ENCODE results near the gene DEFB121.
"Not testable (repeated sequence)": the region's sequence is repeated elsewhere in the genome, so short reads cannot be mapped to it uniquely, and the experiment has no call there.

DEFB121 gene

GRCh38 chr20:31406115-31406514 is at the start of gene DEFB121:
Gene DEFB121 (minus strand): TSS chr20:31406215. CDS start chr20:31406152, 63 bp downstream.
- FAIRE-seq: no peak

GRCh38 chr20:31454361-31454760 is 48.3 kb upstream of the DEFB121 start:
- no peak for FAIRE-seq

GRCh38 chr20:31452575-31452974 is 46.6 kb upstream of the DEFB121 start:
- no peak for FAIRE-seq

- no peak for FAIRE-seq
Measured at GRCh38 chr20:31449511-31450414, 43.7 kb upstream of the DEFB121 start.

- FAIRE-seq: no peak
Measured at GRCh38 chr20:31446084-31446819, 40.2 kb upstream of the DEFB121 start.

GRCh38 chr20:31440012-31440659 is 34.1 kb upstream of the DEFB121 start, which contains the start of gene DEFB123:
Gene DEFB123 (plus strand): TSS chr20:31440632. CDS start chr20:31440699, 67 bp downstream.
- no peak for FAIRE-seq

GRCh38 chr20:31430568-31431115 is 24.6 kb upstream of the DEFB121 start:
- no peak for FAIRE-seq

GRCh38 chr20:31427576-31427975 is 21.6 kb upstream of the DEFB121 start:
- FAIRE-seq: not testable (repeated sequence)

GRCh38 chr20:31426891-31427551 is 21.0 kb upstream of the DEFB121 start:
- not testable (repeated sequence) for FAIRE-seq

- no peak for FAIRE-seq
Measured at GRCh38 chr20:31425797-31426196, 19.8 kb upstream of the DEFB121 start.

GRCh38 chr20:31418307-31418706 is 12.3 kb upstream of the DEFB121 start:
- no peak for FAIRE-seq

- no peak for FAIRE-seq
Measured at GRCh38 chr20:31415653-31416052, 9.6 kb upstream of the DEFB121 start.

- FAIRE-seq: no peak
Measured at GRCh38 chr20:31414381-31414780, 8.4 kb upstream of the DEFB121 start.

- FAIRE-seq: no peak
Measured at GRCh38 chr20:31410011-31410410, 4.0 kb upstream of the DEFB121 start.

GRCh38 chr20:31403886-31404285 is 2.1 kb downstream of the DEFB121 start:
- no peak for FAIRE-seq

GRCh38 chr20:31394900-31395299 is 11.1 kb downstream of the DEFB121 start:
- FAIRE-seq: no peak

- FAIRE-seq: no peak
Measured at GRCh38 chr20:31392836-31393235, 13.2 kb downstream of the DEFB121 start.

- FAIRE-seq: no peak
Measured at GRCh38 chr20:31390490-31390889, 15.5 kb downstream of the DEFB121 start, which contains the start of gene DEFB119. Gene DEFB119 (minus strand): TSS chr20:31390590. CDS start chr20:31390483, 107 bp downstream.

GRCh38 chr20:31374346-31374745 is 31.7 kb downstream of the DEFB121 start:
- no peak for FAIRE-seq

- no peak for FAIRE-seq
Measured at GRCh38 chr20:31368301-31368700, 37.7 kb downstream of the DEFB121 start, which contains the start of gene DEFB118. Gene DEFB118 (plus strand): TSS chr20:31368601. CDS start chr20:31368651, 50 bp downstream.

- not testable (repeated sequence) for FAIRE-seq
Measured at GRCh38 chr20:31364272-31364671, 41.7 kb downstream of the DEFB121 start.

GRCh38 chr20:31363295-31363694 is 42.7 kb downstream of the DEFB121 start:
- no peak for FAIRE-seq

Measured in islet of Langerhans (tissue), 1 donor.